ENCODE results near the gene NOPCHAP1.

NOPCHAP1 gene

GRCh38 chr12:105025890-105026289 is 39.8 kb downstream of the NOPCHAP1 start:
- DNase-seq = no peak

DNA sequence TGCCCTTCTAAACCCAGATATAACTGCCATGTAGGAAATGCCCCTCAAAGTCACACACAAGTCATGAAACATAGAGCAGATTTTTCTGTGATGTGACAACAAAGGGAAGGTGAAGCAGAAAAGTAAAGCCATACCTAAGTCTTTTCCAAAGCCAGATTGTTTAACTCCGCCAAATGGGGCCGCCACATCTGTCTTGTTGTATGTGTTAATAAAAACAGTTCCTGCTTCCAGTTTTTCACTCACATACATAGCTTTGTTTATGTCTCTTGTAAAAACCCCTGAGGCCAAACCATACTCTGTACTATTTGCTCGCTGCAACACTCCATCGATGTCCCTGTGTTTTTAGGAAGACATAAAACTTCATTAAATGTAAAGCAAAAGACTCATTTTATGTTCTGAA is 40.3 kb downstream of the NOPCHAP1 start:
- DNase-seq = peak; percentile 6

- DNase-seq = no peak
Measured at GRCh38 chr12:105030820-105031807, 45.0 kb downstream of the NOPCHAP1 start.

GRCh38 chr12:105032703-105033357 is 46.7 kb downstream of the NOPCHAP1 start:
- DNase-seq = no peak

- no peak for DNase-seq
Measured at GRCh38 chr12:105033851-105034250, 47.7 kb downstream of the NOPCHAP1 start.

Measured in NCI-H2171 treated with DMSO at 0.1 percent for 48 hours (cell line).